Coronary artery (tissue), 2 donors: Measurements from ENCODE around the gene RACK1.

Experiments
- DNase-seq: peaks from one replicate; pipeline ENCODE4 v3.0.0-alpha.2; 2017; ENCODE audit warnings: low spot score
- H3K27ac ChIP-seq, 2 donors: fragments of 200-600 bp; sonication (generic); one replicate each; pipeline ENCODE4 v1.5.1; 2016 to 2019
- H3K4me3 ChIP-seq: fragments of 200-600 bp; sonication (generic); 2 replicates; pipeline ENCODE4 v1.5.1; 2016; ENCODE audit warnings: mild to moderate bottlenecking, moderate library complexity
- CTCF ChIP-seq: fragments of 200-600 bp; sonication (generic); IDR thresholded peaks from one replicate; pipeline ENCODE4 v1.5.1; 2019; ENCODE audit warnings: antibody characterized with exemption

RACK1 gene

GRCh38 chr5:181221792-181222629, 21.7 kb downstream of the RACK1 start:
- H3K27ac ChIP-seq: peak overlapping the region; percentile 93 to 96
- H3K4me3 ChIP-seq: peak overlapping the region; percentile 99
- DNase-seq: peak; percentile 96
- TF ChIP-seq CTCF: no peak

GRCh38 chr5:181221105-181221791, 22.5 kb downstream of the RACK1 start:
- peak overlapping the region in 1 of 2 donors; percentile 96 for H3K27ac ChIP-seq
- DNase-seq: no peak
- no peak for TF ChIP-seq CTCF
- no peak overlapping the region for H3K4me3 ChIP-seq

GRCh38 chr5:181220178-181220515, 23.6 kb downstream of the RACK1 start:
- TF ChIP-seq CTCF: no peak
- no peak overlapping the region for H3K4me3 ChIP-seq
- no peak overlapping the region for H3K27ac ChIP-seq
- DNase-seq: no peak

GRCh38 chr5:181219262-181220177, 24.2 kb downstream of the RACK1 start:
- Histone ChIP-seq H3K27ac (no peak overlapping the region), H3K4me3 (no peak overlapping the region)
- no peak for DNase-seq
- TF ChIP-seq CTCF: no peak

- Histone ChIP-seq H3K27ac (peak overlapping the region; percentile 67 to 77), H3K4me3 (peak overlapping the region; percentile 69)
- no peak for DNase-seq
- no peak for TF ChIP-seq CTCF
These were observed 24.9 kb downstream of the RACK1 start for GRCh38 chr5:181218795-181219124.

- Histone ChIP-seq H3K4me3 (peak overlapping the region; percentile 69), H3K27ac (peak overlapping the region; percentile 67 to 77)
- no peak for TF ChIP-seq CTCF
- no peak for DNase-seq
These were observed 26.0 kb downstream of the RACK1 start for GRCh38 chr5:181217803-181218062.
